NCI-H748 (cell line): ENCODE results near the gene ZNF100.
A peak's percentile ranks its signal among the peaks of the same experiment; 100 is the strongest.
"Not testable (repeated sequence)": the region's sequence is repeated elsewhere in the genome, so short reads cannot be mapped to it uniquely, and the experiment has no call there.

Source experiments
- DNase-seq: peaks from one replicate; lab custom pipeline; 2025; ENCODE audit not compliant: unreplicated experiment; lab: John Stamatoyannopoulos, UW

ZNF100 gene

GRCh38 chr19:21705393-21705792 lies 62.0 kb downstream of the ZNF100 start:
- no peak for DNase-seq

GRCh38 chr19:21704320-21704719 lies 63.1 kb downstream of the ZNF100 start:
- no peak for DNase-seq

DNA sequence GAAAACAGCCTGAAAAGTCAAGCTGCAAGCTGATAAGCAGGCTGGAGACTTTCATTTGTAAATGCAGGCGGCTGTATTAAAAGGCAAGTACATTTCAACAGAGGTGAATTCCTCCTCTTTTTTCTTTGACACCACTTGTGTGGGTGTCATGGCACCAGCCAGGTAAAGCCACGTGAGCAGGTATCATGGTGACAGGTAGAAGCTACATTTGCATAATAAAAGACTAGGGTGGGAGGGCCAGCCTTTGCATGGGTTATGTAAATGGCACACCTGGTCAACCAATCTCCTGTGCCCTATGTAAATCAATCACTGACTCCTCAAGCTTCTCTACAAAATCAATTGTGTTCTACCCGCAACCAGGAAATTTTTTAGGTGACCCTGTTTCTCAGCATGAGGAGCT lies 68.2 kb downstream of the ZNF100 start:
- peak; percentile 28 for DNase-seq

DNA sequence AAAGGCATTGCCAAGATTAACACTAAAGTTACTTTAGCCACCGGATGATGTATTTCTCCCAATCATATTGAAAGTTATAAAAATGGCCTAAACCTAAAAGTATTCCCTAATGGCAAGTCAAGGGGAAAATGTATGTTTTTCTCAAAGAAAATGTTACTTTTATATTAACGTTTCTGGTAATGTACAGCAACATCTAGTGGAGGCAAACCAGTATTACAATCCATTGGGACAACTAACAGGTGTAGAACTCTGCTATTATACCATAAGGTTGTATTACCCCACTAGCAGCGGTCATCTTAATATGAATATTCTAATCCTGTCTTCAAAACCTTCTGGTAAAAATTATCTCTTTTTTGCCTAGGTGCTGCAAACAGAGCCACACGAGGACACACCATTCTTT lies 69.2 kb downstream of the ZNF100 start:
- peak; percentile 49 for DNase-seq

GRCh38 chr19:21697698-21698097 lies 69.7 kb downstream of the ZNF100 start:
- no peak for DNase-seq

- DNase-seq = no peak
Observed at GRCh38 chr19:21694171-21694906, 73.0 kb downstream of the ZNF100 start.

GRCh38 chr19:21693399-21693798 lies 74.0 kb downstream of the ZNF100 start:
- no peak for DNase-seq

DNA sequence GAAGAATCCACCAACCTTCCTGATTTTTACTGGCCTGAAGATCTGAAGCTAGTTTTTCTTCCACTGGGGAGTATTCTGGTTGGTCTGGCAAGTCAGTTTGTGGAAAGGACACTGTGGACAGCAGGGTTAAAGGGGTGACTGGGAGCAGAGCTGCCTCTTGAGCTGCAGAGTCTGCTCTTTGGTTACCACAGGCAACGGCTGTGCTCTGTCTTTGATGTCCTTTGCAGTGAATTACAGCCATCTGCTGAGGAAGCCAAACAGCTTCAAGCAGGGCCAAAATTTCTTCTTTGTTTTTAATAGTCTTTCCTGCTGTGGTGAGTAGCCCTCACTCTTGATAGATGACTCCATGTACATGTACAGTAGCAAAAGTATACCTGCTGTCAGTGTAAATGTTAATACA lies 75.7 kb downstream of the ZNF100 start:
- no peak for DNase-seq

GRCh38 chr19:21688464-21688863 lies 78.9 kb downstream of the ZNF100 start:
- DNase-seq = no peak

DNA sequence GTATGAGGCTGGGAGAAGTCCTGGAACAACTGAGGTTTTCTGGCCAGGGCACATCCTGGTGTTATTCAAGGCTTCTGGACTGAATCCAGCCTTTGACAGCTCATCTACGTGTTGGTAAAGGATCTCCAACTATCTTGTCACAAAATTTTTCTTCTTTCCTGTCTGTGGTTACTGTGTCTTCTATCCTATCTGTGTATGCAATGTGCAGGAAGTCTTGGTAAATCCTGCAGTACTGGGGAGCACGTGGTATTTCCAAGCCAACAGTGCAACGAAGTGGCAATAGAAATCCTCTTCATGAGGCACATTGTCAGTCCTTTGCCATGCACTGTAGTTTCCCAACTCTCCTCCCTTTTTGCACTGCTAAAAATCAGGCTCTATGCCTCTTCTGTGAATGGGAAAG lies 86.7 kb downstream of the ZNF100 start:
- DNase-seq = no peak

DNA sequence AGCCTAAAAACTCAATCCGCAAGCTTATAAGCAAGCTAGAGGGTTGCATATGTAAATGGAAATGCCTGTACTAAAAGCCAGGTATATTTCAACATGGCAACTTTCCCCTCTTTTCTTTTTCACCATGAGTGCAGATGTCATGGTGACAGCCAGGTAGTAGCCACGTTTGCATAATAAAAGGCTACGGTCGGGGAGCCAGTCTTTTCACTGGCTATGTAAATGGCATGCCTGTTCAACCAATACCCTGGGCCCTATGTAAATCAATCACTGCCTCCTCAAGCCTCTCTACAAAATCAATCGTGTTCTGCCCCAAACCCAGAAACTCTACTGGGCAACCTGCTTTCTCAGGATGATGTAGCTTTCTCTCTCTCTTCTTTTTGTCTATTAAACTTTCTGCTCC lies 87.4 kb downstream of the ZNF100 start:
- no peak for DNase-seq

DNA sequence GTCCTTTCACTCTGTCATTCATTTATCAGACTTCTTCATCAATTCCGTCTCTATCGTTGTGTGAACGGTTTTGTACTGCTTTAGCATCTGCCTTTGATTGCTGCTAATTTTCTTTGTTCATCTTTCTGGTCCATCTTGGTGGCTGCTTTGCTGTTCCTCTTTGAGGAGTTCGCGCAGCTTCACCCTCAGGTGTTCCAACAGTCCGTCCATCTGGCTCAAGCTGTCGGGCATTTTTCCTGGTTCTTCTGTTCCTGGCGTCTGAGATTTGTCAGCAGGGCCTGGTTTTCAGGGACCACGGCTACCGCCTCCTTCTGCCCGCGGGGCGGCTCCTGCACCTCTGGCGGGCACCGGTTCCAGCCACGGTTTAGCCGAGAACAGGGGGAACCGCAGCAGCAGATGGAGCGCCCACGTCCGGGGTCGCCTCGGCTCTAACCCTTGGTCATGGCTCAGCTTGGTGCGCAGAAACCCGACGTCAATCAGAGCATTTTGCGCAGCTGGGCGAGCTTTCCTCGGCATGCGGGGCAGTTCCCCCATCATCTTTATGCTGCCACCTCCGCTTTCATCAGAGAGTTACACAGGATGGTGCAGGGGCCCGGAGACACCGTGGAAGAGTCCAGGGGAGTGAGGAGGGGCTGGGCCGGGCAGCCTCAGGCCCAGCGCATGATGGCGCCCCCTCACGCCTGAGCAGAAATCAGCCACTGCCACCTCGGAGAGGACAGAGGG lies 89.5 kb downstream of the ZNF100 start:
- no peak for DNase-seq

- no peak for DNase-seq
Observed at GRCh38 chr19:21674454-21674853, 92.9 kb downstream of the ZNF100 start.

DNA sequence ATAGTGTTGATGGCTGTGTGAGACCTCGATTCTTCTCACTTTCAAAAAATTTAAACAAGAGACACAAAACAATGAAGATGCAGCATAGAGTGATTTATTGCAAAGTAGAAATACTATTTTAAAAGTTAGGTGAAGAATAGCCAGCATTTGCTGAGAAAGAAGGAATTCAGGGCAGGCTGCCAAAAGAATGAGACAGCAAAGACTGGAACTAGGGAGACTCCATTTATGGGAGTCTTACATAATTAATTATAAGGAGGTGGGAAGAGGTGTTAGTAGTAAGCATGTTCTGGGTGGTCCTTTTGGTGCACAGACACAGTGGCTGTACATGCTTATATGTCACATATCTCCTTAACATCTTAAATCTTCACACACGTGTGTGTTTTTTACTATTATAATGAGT lies 93.9 kb downstream of the ZNF100 start:
- DNase-seq = not testable (repeated sequence)
